Measurements from ENCODE around the gene SLC22A7.

DNA sequence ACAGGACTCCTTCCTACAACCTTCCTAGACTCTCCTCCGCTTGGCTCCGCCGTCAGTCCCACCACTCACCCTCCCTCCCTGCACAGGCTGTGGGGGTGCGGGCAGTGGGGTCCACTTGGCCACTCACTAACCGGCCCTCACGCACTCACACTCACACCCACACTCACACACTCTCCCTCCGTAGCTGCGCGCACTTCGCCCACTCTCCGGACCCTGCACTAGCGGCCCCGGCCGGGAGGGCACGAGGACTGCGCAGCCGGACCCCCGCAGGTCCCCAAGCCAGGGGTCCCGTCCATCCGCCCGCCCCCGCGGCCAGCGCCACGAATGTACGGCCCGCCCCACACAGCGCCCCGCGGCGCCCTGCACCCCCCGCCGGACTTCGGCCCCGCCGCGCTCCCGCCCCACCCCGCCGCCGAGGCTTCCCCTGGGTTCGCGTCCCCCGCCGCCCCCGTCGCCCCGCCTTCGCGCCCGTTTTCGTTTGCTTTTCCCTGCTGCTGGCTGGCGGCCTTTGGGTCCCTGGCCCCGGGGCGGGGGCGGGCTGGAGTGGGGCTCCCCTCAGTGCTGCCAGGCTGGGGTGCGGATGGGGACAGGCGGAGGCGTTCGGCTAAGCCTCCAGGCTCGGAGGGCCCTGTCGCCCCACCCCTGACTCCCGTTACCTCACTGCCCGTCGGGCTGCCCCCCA, 23.0 kb upstream of the SLC22A7 start:
- TF ChIP-seq L3MBTL2 (conservative IDR thresholded peaks at IDR 0.05) = no peak
- no peak for TF ChIP-seq CTBP1 (IDR thresholded peaks at IDR 0.05; ENCODE audit: borderline replicate concordance)
- TF ChIP-seq FOXM1 (IDR thresholded peaks at IDR 0.05; ENCODE audit: borderline replicate concordance) = no peak
- TF ChIP-seq ELF4 (IDR thresholded peaks at IDR 0.05) = no peak
